Embryonic facial prominence (tissue), 1 donor: ENCODE measurements around the gene TBX15.

Experiments
- DNase-seq: peaks from one replicate; pipeline ENCODE4 v3.0.0-alpha.2; 2016; ENCODE audit errors: extremely low spot score

TBX15 gene

DNA sequence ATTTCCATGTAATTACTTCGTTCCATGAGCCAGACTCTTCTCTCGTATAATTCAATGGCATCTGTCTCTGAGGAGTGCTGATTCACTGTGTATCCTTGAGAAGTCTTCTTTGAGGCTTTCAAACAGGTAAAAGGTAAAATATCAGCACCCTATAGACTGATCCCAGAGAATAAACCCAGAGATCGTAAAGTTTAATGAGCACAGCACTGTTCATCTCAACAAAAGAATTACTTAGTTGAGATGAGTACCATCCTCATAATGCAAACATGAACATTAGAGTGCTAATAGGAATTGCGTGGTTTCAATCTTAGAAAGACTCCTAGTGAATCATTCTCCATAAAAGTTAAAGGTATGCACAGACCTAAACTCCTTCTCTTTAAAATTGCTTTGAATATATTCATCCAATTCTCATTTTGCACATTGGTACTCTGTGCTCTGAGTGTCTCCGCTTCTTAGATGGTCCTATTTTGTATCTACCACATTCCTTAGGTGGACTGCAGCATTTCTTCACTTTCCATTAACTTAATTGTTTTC, 97.2 kb downstream of the TBX15 start:
- DNase-seq, result no peak

DNA sequence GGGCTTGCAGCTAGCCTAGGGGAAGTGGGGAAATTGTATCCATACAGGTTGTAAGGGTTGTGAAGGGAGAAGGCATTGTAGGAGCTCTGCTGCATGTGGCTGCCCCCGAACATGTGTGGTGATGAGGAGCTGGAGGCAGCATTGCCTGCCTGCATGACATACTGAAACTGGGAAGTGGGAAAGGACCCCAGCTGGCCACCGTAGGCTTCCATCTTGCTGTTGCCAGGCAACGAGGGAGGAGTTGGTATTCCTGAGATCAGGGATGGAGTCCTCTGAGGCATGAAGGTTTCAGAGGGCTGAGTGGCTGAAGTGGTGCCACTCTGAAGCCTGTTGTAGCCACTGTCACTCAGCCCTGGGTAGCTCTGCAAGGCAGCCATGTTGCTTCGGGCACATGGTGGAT, 103.2 kb downstream of the TBX15 start:
- no peak for DNase-seq

GRCh38 chr1:118881751-118882150, 106.4 kb downstream of the TBX15 start:
- no peak for DNase-seq

DNA sequence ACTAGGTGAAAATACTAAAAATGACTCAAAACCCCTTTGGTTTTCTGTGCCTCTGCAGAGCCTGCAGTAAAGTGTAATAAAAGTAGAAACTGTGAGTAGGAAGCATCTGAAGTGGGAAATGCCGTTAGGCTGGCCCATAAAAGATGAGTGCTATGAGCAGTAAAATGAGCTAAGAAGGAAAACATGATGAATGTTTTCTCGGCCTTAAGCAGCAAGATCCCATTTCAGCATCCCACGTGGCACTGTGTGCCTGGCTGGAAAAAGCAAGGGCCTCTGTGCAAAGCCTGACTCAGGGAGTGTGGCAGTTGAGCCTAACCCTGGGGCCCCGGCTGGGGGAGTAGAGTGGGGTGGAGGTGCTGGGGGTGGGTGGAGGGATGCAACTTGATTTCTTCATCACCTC, 109.5 kb downstream of the TBX15 start:
- DNase-seq, result no peak

DNA sequence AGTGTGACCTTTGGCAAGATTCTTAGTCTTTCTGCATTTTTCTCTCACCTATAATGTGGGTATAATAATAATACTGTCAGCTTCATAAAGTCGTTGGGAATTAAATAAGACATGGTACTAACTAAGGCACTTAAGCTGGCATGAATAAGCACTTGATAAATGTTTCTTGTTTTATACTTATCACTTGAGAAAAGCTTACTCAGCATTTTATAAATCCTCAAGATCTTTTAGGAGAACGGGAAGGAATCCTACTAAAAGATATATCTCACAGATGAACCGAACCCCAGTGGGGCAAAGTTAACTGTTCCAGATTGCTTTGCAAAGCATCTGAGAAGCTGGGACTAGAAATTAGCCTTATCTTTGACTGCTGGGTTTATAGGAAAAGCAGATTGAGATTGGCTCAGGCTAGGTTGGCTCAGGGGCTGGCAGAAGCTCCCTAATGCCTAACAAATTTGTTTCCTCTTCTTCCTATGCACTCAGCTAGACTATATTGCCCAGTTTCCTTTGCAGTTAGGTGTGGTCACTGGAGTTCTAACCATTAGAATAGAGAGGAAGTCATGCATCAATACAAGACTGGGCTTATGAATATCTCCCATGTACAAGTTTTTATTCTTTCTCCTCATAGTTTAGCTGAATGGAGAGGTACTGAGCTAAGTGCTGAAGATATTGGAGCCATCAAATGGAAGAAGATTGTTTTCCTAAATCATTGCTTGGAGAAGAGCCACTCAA, 110.3 kb downstream of the TBX15 start:
- DNase-seq, result no peak

- DNase-seq, result no peak
Observed at GRCh38 chr1:118871582-118872171, 116.5 kb downstream of the TBX15 start.

- DNase-seq, result no peak
Observed at GRCh38 chr1:118868387-118868786, 119.8 kb downstream of the TBX15 start.

DNA sequence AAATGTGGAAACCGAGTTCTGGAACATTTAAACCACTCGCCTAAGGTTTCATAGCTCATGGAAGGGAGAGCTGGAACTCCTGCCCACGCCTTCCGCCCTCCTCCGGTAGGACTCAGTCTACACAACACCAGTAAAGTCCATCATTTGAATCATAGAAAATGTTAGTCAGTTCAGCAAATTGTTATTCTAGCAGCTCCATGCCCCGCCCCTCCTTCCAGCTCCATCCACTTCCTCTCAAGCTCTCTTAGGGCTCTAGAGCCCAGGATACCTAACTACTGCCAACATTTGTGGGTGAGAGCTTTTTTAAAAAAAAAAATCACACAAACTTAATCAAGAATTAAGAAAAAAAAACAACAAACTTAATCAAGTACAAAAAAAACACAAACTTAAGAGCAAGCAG, 121.8 kb downstream of the TBX15 start:
- DNase-seq, result no peak

GRCh38 chr1:118863688-118864087, 124.5 kb downstream of the TBX15 start:
- no peak for DNase-seq

DNA sequence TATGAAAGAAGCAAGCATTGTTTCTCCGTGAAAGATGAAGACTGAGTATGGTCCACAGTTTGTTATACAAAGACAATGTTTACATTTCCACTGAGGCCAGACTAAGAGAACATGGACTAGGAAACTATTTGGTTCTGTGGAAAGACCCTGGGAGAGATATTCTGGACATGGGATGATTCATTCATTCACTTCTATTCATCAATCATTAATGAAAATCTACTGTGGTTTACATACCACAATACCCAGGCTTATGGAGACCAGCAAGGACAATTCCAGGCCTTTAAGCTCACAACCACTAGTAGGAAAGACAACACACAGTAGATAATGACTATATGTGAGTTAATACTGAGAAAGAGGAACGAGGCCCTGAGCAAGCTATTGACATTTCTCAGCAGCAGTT, 125.4 kb downstream of the TBX15 start:
- DNase-seq, result no peak

DNA sequence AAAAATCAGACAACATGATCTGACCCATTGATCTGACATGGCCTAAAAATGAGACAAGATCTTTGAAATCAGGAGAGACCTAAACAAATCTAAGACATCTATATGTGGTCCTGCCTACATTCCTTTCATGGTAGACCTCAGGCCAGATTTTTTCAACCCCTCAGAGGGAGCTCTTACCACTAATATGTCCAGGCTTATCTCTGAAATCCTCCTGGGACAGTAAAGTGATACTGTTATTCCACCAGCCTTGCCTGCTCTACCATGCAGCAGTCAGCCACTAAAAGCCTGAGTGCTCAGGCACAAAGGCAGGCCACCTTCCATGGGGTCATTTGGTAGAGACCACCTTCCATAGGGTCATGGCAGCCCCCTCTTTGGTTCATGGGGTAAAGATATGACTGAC, 126.9 kb downstream of the TBX15 start:
- DNase-seq, result no peak

- DNase-seq, result no peak
Observed at GRCh38 chr1:118859999-118860398, 128.1 kb downstream of the TBX15 start.

DNA sequence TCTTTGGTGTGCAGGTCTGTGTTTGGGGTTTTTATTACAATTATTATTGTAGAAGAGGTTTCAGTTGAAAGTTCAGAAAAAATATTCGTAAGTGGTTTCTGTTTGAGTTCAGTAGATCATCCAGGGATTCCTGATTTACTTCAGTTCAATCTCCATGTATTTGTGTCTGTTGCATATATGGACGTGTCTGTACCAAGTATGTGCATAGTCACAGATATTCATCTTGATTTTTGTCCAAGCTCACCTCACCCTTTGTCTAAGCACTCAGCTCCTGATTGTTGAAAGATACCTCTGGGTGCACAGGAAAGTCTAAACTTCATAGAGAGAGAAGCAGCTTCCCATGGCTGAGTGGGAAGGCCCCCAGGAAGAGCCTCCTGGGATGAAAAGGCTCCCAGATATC, 141.7 kb downstream of the TBX15 start:
- DNase-seq, result no peak

GRCh38 chr1:118842452-118843201, 145.5 kb downstream of the TBX15 start:
- no peak for DNase-seq

GRCh38 chr1:118841521-118841920, 146.6 kb downstream of the TBX15 start:
- DNase-seq, result no peak
